ENCODE data around the gene DLEU7.

Gene DLEU7

DNA sequence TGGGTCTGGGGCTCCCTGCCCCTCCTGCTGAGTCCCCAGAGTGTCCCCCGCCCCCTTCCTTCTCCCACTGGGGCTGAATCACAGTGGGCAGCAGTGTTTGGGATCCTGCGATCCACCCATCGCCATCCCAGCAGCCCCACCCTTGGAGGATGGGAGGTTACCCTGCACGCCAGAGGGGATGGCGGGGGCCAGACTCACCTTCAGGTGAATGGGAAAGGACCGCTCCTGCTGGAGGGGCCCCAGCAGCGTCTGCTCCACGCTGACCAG is 569 bp downstream of the DLEU7 start:
- DNase-seq (ENCODE audit: low spot score) = no peak

DNA sequence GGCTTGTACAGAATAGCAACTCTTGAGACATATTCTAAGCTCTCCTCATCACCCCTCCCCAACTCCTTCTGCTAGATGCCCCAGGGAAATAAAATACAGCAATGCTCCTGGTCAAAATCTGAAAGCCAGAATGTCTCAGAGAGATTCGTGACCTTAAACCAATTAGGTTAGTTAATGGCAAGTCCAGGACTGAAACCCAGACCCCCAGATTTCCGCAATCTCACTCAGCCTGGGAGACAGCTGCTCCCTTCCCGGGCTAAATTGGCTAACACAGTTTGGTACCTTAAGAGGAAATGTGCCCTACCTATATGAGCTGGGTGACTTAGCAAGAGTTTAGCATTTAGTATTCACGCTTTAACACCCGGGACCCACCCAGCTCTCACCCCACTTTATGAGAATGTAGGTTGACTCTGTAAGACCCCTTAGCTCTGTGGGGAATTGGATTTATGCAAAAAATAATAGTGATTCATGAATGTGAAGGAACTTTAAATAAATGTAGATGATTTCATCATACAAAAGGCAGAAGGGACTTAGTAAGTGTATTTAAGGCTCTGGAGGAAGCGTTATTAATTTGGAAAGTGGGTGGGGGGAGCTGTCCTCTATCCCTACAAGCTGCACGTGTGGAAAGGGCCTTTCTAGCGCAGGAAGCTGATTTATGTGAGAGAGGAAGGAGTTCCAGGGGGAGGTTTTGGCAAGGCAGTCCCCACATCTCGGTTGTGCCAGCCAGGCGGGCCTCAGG is 1.1 kb downstream of the DLEU7 start:
- no peak for DNase-seq (ENCODE audit: low spot score)

DNA sequence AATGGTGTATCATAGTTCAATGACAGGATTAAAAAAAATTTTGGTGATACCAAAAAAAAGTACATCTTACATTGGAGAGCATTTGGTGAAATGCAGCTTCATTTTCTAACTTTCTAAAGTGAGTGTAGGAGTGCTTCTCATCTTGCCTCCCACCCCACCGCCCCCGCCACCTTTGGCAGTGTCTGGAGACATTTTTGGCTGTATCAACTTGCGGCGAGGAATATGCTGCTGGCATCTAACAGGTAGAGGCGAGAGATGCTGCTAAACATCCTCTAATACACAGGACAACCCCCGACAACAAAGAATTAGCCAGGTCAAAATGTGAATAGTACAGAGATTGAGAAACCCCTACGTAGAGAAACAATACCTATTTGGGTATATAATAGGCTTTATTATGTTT is 1.7 kb downstream of the DLEU7 start:
- no peak for DNase-seq (ENCODE audit: low spot score)

DNA sequence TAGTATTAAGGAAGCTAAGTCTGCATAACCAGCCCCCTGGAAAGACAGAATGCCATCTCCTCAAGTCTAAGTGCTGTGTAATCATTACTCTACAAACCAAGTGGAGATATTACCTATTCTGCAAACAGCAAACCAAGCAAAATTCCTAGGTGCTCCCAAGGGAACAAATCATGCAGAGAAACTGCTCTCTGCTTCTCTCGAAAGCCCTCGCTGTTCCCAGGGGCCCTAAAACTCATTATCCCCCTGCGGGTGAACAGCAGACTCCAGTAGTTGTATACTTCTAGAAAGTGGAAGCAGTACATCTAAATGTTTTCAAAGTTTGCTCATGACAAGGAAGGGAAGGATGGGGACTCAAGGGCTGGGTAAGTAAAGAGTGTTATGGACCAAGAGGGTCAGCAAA is 3.2 kb downstream of the DLEU7 start:
- no peak for DNase-seq (ENCODE audit: low spot score)

DNA sequence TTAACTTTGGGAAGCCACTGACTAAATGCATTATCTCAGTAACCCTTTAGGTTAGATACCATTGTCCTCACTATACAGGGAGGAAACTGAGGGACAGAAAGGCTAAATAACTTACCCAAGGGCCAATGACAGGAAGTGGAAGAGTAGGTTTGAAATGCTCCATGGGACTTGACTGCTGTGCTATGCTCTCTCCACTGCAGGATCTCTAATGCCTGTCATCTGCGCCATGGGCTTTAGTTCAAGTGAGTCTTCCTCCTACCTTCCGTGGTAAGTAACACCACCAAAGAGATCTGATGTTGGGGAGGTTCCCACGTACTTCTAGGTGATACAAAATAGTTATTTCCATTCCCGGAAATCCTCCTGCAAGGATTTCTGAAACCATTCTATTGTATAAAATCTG is 3.7 kb downstream of the DLEU7 start:
- no peak for DNase-seq (ENCODE audit: low spot score)

DNA sequence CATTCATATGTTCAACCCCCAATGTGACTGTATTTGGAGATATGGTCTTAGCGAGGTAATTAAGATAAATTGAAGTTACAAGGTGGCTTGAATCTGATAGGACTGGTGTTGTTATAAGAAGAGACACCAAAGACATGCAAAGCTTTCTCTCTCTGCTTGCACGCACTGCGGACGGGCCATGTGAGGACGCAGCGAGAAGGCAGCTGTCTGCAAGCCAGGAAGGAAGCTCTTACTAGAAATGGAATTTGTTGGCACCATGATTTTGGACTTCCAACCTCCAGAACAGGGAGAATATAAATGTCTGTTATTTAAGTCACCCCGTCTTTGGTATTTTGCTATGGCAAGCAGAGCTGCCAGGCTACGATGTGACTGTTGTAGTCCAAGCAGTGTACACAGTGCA is 4.8 kb downstream of the DLEU7 start:
- DNase-seq (ENCODE audit: low spot score) = no peak

DNA sequence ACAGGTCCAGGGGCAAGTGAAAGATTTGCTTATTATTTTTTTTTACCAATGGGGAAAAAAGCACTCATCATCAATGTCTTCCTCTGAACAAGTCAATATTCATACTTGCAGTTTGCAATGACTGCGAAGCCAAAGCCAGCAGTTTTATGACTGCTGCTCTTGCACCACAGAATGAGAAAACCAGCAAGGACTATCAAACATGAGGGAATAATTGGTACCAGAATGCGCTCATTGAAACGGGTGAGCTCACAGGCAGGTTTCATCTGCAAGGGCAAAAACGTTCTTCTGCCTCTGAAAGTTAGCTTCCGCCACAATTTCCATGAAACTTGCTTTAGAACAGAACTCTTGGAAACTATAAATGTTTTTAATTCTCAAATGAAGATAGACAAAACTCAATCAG is 5.5 kb downstream of the DLEU7 start:
- no peak for DNase-seq (ENCODE audit: low spot score)

DNA sequence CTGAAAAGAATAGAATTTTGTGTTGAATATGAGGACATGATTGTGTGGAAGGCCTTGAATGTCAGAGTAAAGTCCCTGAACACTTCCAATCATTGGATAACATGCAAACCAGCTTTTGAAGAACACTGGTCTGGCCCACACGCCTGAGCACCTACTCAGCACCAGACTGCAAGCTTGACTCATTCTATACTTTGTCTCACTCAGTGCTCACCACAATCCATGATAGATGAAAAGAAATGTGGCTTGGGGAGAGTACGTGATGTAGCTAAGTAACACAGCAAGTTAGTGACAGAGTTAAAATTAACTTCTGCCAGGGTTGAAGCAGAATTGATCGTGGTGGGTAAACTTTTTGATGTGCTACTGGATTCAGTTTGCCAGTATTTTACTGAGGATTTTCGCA is 12.0 kb downstream of the DLEU7 start:
- no peak for DNase-seq (ENCODE audit: low spot score)

DNA sequence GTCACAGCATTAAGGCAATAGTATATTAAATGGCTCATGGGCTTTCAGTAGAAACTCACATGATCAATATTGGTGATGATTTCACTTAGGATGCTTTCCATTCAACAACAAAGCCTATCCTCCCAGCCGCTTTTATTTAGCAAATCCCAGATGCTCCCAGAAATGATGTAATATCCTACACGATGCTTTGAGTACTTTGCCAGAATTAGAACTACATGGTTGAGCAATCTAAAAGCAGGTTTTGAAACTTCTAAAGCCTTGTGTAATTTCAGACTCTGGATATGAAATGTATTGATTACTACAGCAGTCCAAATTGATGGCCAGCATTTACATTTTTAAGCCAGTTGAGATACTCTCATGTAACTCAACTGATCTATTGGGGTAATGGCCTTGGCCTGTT is 13.6 kb downstream of the DLEU7 start:
- DNase-seq (ENCODE audit: low spot score) = no peak

DNA sequence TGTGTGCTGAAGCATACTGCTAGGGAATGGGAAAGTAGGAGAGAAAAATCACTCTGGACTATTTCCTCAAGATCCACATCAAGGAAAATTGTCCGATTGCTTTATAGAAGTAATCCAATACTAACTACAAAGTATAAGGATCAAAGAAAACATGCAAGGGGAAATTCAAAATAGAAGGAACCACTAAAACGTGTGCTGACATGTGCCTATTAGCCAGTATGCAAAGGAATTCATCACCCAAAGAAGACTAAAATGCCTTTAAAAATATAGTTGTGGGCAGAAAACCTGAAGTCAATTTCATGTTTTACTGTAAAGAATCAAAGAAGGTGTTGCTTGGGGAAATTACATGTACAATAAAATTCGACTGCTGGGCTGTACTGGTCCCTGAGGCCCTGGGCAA is 14.3 kb downstream of the DLEU7 start:
- DNase-seq (ENCODE audit: low spot score) = no peak

DNA sequence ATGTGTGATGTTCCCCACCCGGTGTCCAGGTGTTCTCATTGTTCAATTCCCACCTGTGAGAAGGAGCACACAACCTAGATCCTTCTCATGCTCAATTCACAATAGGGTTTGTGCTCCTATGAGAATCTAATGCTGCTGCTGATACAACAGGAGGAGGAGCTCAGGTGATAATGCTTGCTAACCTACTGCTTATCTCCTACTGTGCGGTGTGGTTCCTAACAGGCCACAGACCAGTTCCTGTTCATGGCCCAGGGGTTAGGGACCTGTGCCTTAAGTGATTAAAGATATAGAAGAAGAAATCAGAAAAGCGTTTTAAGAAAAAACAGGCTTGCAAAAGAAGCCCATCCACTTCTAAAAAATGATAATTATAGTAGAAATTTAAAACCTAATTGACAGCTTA is 17.5 kb downstream of the DLEU7 start:
- no peak for DNase-seq (ENCODE audit: low spot score)

DNA sequence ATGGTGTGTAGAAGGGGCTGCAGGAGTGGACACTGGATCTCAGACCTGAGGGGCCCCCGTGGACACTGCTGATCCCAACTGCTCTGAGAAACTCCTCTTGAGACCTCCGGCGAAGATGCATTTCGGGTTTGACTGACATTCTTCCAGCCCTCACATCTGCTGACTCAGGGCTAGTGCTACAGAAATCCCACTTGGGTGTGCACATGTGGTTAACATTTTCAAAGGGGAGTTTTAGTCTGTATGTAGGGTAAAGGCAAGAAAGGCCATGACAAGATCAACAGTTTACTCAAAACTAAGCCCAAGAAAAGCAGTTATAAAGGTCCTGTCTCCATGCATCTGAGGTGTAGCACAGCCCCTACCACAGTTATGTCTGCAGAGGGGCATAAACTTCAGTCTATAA is 31.2 kb downstream of the DLEU7 start:
- DNase-seq (ENCODE audit: low spot score) = no peak

DNA sequence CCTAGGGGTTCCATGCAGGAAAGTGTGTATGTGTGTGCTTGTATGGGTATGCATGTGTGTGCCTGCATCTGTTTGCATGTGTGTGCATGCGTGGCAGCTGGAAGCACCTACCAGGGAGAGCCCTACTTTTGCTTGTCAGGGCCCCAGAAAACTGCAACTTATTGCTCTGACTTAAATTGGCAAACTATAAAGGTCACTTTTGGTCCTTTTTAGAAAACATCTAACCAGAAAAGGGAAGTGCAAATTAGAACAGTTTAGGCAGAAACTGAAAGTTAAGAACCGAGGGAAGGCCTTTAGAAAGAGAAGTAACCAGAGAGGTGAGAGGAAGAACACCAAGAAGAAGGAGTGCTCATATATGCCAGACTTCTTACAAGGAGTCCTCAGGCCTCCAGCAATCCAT is 32.5 kb downstream of the DLEU7 start:
- peak; percentile 23 for DNase-seq (ENCODE audit: low spot score)

DNA sequence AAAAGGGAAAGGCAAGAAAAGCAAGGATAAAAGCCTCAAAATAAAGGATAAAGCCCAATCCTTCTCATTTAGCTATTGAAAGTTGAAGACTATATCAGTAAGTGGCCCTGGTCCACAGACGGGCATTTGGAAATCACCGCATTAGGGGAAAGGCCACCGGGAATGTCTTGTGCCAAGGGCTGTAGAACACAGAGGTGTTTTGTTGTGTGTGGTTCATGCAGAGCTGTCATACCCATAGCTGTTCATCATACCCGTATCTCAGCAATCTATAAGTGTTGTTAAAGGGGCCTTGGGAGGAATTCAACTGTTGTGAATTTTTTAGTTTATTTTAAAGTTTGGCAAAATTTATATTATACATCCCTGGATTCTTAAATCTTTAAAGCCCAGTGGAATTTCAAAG is 33.0 kb downstream of the DLEU7 start:
- no peak for DNase-seq (ENCODE audit: low spot score)

DNA sequence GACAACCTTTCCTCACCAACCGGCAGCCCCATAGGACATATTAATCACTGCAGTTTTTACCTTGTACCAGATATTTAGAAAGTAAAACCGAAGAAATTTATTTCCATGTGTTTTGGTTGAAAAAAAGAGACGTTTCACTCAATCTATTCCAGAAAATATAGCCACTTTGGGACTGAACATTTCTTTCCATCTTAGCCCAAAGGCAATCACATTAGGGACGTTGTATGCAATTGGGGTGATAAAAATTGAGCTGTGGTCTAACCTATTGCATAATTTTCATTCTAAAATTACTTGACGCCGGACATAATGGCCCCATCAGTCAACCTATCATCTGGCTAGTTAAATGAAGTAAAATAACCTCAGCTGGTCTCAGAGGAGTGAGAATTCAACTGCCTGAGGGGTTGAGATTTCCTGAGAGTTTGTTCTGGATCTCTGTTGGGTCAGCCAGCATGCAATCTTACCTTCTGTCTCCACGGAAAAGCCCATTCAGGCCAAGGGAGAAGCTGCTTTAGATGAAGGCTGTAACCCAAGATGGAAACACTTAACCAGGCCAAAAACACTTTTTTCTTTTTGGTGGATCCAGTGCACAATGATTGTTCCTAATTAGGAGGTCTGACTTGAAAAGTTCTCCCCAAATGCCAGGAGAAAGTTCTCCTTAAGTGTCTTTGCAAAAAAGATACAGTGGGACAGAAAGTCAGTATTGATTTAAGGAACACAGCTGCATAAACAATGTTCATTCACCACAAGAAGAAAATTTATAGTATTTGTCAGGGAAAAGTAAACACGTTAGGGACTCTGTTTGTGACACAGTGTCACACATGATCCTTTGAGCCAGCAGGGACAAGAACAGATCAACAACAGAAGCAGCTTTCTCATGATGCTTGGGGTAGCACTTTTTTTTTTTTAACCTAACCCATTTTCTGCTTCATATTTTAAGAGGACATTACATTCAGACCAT is 34.1 kb downstream of the DLEU7 start:
- no peak for DNase-seq (ENCODE audit: low spot score)

DNA sequence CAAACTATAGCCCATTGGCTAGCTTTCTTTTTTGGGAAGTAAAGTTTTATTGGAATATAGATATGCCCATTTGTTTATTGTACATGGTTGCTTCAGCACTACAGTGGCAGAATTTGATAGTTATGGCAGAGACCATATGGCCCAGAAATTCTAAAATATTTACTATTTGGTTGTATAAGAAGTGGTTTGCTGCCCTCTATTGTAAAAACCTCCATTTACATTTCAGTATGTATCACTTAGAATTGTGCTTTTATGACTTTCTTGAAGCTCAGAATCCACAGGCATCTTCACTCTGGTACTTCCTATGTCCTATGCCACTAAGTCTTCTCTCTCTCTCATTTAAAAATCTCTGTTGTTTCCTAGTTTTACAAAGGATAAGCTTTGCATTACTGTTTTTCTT is 37.7 kb downstream of the DLEU7 start:
- no peak for DNase-seq (ENCODE audit: low spot score)

DNA sequence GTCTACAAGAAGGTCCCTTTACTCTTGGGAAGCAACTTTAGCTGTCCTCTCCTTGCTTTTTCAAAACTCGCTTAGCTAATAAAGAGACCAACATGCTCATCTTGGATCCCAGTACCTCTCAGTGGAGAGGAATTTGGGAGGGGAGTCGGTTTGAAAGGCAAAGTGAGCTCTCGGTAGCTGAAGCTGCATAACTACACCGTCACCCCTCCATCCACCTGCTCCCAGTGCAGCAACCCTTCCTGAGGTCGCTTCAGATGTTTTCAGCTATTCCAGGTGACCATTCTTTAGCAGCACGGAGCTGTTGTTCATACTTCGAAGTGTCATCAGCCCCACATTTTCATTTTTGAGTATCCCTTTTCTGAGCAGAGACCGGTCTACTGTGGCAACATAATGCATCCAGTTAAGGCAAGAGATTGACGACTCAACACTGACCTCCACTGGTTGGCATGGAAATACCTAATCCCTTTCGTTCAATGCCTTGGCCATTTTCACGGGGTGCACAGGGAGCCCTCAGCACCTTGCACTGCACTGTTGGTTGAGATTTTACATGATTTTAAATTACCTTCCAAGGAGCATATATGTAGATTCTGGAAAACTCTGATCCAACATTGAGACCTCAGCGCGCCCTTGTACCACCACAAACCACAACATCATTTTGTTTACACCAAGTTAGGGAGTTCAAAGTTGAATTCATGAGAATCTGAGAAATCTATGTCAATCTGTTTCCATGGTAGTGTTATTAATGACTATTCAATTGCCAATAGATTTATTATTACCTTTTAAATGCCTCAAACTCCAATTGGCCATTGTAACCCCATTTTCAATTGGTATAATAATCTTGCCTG is 42.2 kb downstream of the DLEU7 start:
- DNase-seq (ENCODE audit: low spot score) = peak; percentile 72

DNA sequence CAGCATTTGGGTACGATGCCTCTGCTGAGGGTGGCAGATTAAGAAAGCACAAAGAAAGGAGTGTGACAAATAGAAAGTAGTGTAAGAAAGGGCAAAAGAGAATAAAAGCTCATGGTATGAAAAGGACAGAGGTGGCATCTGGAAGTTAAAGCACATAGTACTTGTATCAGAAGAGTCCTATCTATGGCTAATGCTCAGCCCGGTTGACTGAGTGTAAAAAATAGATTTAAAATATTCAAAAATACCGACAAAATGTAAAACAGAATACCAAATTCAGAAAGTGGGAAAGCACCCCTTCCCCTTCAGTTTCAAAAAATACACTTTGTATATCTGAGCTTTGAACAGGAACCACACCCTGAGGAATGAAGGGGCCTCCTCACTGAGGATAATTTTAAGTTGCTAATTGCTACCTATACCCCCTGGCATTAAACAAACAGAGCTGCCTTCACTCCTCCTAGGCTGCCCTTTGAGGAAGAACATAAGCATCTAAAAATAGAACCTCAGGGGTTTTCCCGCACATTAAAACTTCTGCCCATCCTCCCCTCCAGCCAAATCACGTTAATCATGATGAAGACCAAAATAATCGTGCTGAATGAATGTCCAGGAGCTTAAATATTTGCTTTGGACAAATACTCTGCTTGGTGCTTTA is 43.3 kb downstream of the DLEU7 start:
- DNase-seq (ENCODE audit: low spot score) = peak; percentile 42

DNA sequence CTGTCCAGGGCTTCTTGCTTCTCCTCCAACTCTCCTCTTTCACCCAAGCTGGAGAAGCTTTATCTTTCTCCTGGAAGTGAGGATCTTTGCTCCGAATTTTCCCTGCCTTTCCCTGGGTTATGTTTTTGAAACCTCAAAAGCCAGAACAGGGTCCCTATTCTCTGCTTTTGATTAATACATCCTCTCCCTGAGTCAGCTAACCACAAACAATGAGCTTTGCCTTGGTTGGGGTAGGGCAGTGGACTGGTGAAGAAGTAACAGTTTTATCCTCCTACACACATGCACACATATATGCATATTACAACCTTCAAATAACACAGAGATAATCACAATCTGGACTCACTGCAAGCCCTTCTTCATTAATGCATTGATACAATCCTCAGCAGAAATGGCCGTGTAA is 44.6 kb downstream of the DLEU7 start:
- no peak for DNase-seq (ENCODE audit: low spot score)

DNA sequence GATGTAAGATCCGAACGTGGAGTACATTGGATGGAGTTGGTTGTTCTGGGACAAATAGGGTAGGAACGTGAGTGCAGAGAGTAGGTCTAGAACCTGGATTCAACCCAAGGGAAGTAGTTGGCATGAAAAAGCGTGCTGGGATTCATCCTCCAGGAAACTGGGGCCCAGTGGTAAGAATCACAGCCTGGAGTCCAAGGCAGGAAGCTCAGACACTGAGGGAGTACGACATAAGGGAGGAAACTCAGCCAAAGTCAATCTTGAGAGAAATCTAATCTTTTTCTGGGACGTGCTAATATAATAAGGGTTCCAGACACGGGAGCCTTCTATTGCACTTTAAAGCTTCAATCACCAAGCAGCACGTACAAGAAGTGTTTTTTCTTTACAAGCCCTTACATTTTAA is 46.4 kb downstream of the DLEU7 start:
- no peak for DNase-seq (ENCODE audit: low spot score)

DNA sequence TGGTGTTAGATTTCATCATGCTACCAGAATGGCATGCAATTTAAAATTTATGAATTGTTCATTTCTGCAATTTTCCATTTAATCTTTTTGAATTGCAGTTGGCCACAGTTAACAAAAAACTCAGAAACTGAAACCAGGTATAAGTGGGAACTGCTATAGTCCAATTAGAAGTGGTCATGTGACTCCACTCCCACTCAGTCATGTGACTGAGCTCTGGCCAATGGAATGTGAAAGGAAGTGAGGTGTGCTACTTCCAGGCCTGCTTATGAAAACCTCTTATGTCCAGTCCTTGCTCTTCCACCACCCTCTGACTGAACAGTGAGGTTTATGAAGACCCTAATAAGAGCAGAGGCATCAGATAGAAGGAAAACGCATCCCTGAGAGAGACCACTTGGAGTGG is 47.0 kb downstream of the DLEU7 start:
- no peak for DNase-seq (ENCODE audit: low spot score)

DNA sequence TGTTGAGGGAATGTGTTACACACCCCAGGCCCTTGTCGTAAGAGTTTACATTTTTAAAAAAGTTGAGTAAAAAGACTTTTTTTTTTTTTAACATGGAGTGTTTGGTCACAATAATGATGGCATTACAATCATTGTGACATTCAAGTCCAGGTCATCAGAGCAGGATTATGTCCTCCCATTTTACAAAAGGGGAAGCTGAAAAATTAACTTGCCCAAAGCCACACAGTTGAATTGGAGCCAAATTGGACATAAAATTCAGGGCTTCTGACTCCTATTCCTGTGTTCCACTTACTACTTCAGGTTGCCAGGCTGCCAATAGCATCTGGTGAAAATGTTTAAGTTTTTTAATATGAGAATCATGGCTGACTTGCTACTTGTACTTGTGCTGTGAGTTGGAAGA is 49.3 kb downstream of the DLEU7 start:
- no peak for DNase-seq (ENCODE audit: low spot score)

Data from germinal center (tissue), 1 donor.